A673 (cell line): ENCODE results near the gene RBMS1.

Experiments
- EZH2 ChIP-seq: fragments of 200-600 bp; sonication (generic); IDR thresholded peaks from 2 replicates; pipeline ENCODE4 v1.6.1; 2017; ENCODE audit warnings: borderline replicate concordance, low read depth, mild to moderate bottlenecking, mixed read lengths, antibody characterized with exemption, low read length; ENCODE audit not compliant: poor library complexity, severe bottlenecking
- TF ChIP-seq, protein P1 (sequence below): fragments of 300-800, 200-600 bp; sonication (generic); conservative IDR thresholded peaks from 2 replicates; pipeline ENCODE4 v1.5.1; 2017; ENCODE audit warnings: low read depth, mild to moderate bottlenecking, antibody characterized with exemption, low read length, moderate library complexity, mixed read lengths

DNA sequence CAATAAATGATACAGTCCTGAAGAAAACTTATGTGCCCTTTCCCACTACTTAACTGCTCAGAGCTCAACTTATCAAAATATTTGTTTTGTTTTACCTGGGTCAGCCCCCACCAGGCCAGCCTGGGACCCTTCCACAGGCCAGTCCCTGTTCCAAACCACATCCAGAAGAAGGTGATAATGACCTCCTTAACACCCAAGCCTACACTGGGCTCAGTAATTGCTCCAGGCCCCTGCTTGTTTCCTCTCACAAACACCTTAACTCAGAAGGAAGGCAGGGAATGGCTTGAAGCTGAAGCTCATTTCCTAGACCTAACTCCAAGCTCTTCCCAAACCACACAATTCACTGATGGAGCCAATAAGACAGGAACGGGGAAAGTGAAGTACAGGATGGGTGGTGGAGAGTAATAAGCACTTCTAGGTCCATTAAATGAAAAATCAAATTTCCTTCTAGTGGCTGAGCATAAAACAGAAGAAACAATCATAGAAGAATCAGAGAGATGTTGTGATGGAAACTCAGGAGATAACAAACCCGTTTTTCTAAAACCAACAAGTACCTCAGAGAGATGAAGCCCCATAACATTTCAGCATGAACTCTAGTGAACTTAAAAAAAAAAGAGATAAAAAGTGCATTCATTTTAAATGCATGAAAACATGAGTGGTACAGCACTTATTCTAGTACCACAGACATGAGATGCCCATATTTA lies 160.1 kb downstream of the RBMS1 start:
- TF ChIP-seq, protein P1, sequence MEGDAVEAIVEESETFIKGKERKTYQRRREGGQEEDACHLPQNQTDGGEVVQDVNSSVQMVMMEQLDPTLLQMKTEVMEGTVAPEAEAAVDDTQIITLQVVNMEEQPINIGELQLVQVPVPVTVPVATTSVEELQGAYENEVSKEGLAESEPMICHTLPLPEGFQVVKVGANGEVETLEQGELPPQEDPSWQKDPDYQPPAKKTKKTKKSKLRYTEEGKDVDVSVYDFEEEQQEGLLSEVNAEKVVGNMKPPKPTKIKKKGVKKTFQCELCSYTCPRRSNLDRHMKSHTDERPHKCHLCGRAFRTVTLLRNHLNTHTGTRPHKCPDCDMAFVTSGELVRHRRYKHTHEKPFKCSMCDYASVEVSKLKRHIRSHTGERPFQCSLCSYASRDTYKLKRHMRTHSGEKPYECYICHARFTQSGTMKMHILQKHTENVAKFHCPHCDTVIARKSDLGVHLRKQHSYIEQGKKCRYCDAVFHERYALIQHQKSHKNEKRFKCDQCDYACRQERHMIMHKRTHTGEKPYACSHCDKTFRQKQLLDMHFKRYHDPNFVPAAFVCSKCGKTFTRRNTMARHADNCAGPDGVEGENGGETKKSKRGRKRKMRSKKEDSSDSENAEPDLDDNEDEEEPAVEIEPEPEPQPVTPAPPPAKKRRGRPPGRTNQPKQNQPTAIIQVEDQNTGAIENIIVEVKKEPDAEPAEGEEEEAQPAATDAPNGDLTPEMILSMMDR, result no peak
- no peak for TF ChIP-seq EZH2
